HUDEP-2 (cell line): ENCODE data around the gene ASCC1.
A peak's percentile ranks its signal among the peaks of the same experiment; 100 is the strongest.

Experiments used
- DNase-seq, 76 experiments: peaks; one replicate each; lab custom pipeline; 2025; ENCODE audit not compliant: unreplicated experiment in 76 of 76; lab: John Stamatoyannopoulos, UW

Gene ASCC1

GRCh38 chr10:72056113-72056512 lies 160.0 kb downstream of the ASCC1 start:
- no peak for DNase-seq

- no peak for DNase-seq
Observed at GRCh38 chr10:72053690-72054089, 162.4 kb downstream of the ASCC1 start.

- DNase-seq: no peak
Observed at GRCh38 chr10:72050873-72051272, 165.2 kb downstream of the ASCC1 start.

- no peak for DNase-seq
Observed at GRCh38 chr10:72049969-72050781, 165.9 kb downstream of the ASCC1 start.

GRCh38 chr10:72049472-72049871 lies 166.6 kb downstream of the ASCC1 start:
- no peak for DNase-seq

- DNase-seq: peak in 73 of 76 experiments; percentile 18 to 92 (median 79)
Observed at GRCh38 chr10:72048450-72049124, 167.5 kb downstream of the ASCC1 start.
